GM06990 (cell line): ENCODE results near the gene AMZ1.

Experiments used
- DNase-seq: peaks from one replicate; pipeline ENCODE4 v3.0.0-alpha.2; 2011; ENCODE audit not compliant: insufficient read length; ENCODE audit errors: extremely low read depth
- H3K27me3 ChIP-seq: replicated peaks from 2 replicates; pipeline ENCODE4 v1.6.0; 2011; ENCODE audit warnings: low read length; ENCODE audit not compliant: control insufficient read depth, insufficient read depth
- H3K36me3 ChIP-seq: 2 replicates; pipeline ENCODE4 v1.5.1; 2011; ENCODE audit warnings: low read length; ENCODE audit not compliant: control insufficient read depth, insufficient read depth
- H3K4me3 ChIP-seq: replicated peaks from 2 replicates; pipeline ENCODE4 v1.5.1; 2011; ENCODE audit warnings: low read depth, mild to moderate bottlenecking, control low read depth, low read length
- CTCF ChIP-seq: IDR thresholded peaks from 2 replicates; pipeline ENCODE4 v1.5.1; 2011; ENCODE audit warnings: low read length, control low read depth, mild to moderate bottlenecking, inconsistent platforms; ENCODE audit not compliant: insufficient read depth, poor library complexity, severe bottlenecking

Gene AMZ1

GRCh38 chr7:2729893-2730716, 42.1 kb downstream of the AMZ1 start:
- DNase-seq, result no peak

GRCh38 chr7:2730846-2731770, 43.1 kb downstream of the AMZ1 start:
- H3K36me3 ChIP-seq, result peaks cover 7% of the 10 kb centered on the region
- H3K27me3 ChIP-seq, result no peaks in the 10 kb centered on the region
- DNase-seq, result no peak
- no peak overlapping the region for H3K4me3 ChIP-seq
- TF ChIP-seq CTCF, result no peak

More at GRCh38 chr7:2729893-2730716, 42.1 kb downstream of the AMZ1 start:
- Histone ChIP-seq H3K36me3 (peaks cover 7% of the 10 kb centered on the region), H3K4me3 (no peak overlapping the region), H3K27me3 (no peaks in the 10 kb centered on the region)
- TF ChIP-seq CTCF, result no peak

GRCh38 chr7:2732388-2732787, 44.4 kb downstream of the AMZ1 start:
- H3K36me3 ChIP-seq, result peaks cover 7% of the 10 kb centered on the region
- no peak overlapping the region for H3K4me3 ChIP-seq
- H3K27me3 ChIP-seq, result no peaks in the 10 kb centered on the region
- no peak for DNase-seq
- no peak for TF ChIP-seq CTCF

- peaks cover 7% of the 10 kb centered on the region for H3K36me3 ChIP-seq
- no peak overlapping the region for H3K4me3 ChIP-seq
- no peak for DNase-seq
- H3K27me3 ChIP-seq, result no peaks in the 10 kb centered on the region
- no peak for TF ChIP-seq CTCF
Observed at GRCh38 chr7:2732959-2733584, 45.1 kb downstream of the AMZ1 start.

GRCh38 chr7:2734084-2734686, 46.2 kb downstream of the AMZ1 start:
- Histone ChIP-seq H3K36me3 (peaks cover 7% of the 10 kb centered on the region), H3K27me3 (no peaks in the 10 kb centered on the region), H3K4me3 (no peak overlapping the region)
- no peak for DNase-seq
- TF ChIP-seq CTCF, result no peak
